WTC11 (cell line): ENCODE data around the gene PCDHA5. TPM values are rescaled to one million over a fixed set of nuclear protein-coding genes. Genes with fewer than 3 reads are reported as not detected.

ENCODE experiments used
- ATAC-seq: fragments of 200-7000 bp; cut with Tn5 transposase; 2 replicates; pipeline ENCODE4 v1.10.0; 2021; ENCODE audit warnings: mild to moderate bottlenecking, moderate library complexity
- CTCF ChIA-PET: fragments of 300-600 bp; sonication (Branson Sonifier 250); formaldehyde crosslinking; loops from one replicate; lab custom pipeline; 2021; ENCODE audit warnings: antibody characterized with exemption; lab: Charles Lee
- POLR2A ChIA-PET: fragments of 350-600 bp; sonication (Branson Sonifier 250); formaldehyde crosslinking; loops from one replicate; lab custom pipeline; 2021; ENCODE audit warnings: antibody characterized with exemption; lab: Charles Lee
- DNase-seq: peaks from one replicate; pipeline ENCODE4 v3.0.0; 2021; ENCODE audit warnings: low spot score
- H3K27ac Mint-ChIP-seq: 2 replicates; pipeline ENCODE4 v1.8.0; 2021; ENCODE audit warnings: mixed read lengths
- H3K27me3 Mint-ChIP-seq: 2 replicates; pipeline ENCODE4 v1.8.0; 2021; ENCODE audit warnings: low read depth, mild to moderate bottlenecking, moderate library complexity, mixed read lengths
- H3K36me3 Mint-ChIP-seq: 2 replicates; pipeline ENCODE4 v1.8.0; 2021; ENCODE audit warnings: mixed read lengths
- H3K4me1 Mint-ChIP-seq: 2 replicates; pipeline ENCODE4 v1.8.0; 2022; ENCODE audit warnings: mixed read lengths
- H3K4me3 Mint-ChIP-seq: 2 replicates; pipeline ENCODE4 v1.8.0; 2021; ENCODE audit warnings: mild to moderate bottlenecking, moderate library complexity, mixed read lengths
- H3K9me3 Mint-ChIP-seq: 2 replicates; pipeline ENCODE4 v1.8.0; 2021; ENCODE audit warnings: mixed read lengths
- CBFB ChIP-seq: sonication (generic); formaldehyde crosslinking; IDR thresholded peaks from 2 replicates; pipeline ENCODE4 v1.8.1; 2022; ENCODE audit warnings: mild to moderate bottlenecking, low read depth, missing genetic modification reagents
- CREB1 ChIP-seq: sonication (generic); formaldehyde crosslinking; IDR thresholded peaks from 2 replicates; pipeline ENCODE4 v1.8.0; 2023; ENCODE audit warnings: mild to moderate bottlenecking, missing genetic modification reagents
- MYBL2 ChIP-seq: sonication (generic); formaldehyde crosslinking; IDR thresholded peaks from 2 replicates; pipeline ENCODE4 v1.8.1; 2023; ENCODE audit warnings: mild to moderate bottlenecking, moderate library complexity, missing genetic modification reagents
- RELA ChIP-seq: sonication (generic); formaldehyde crosslinking; IDR thresholded peaks from 2 replicates; pipeline ENCODE4 v1.8.1; 2022; ENCODE audit warnings: missing genetic modification reagents, mild to moderate bottlenecking, borderline replicate concordance
- RORB ChIP-seq: fragments of 250-450 bp; sonication (Bioruptor Pico); IDR thresholded peaks from 2 replicates; pipeline ENCODE4 v1.9.0; 2021; ENCODE audit warnings: mild to moderate bottlenecking
- ZBTB21 ChIP-seq: sonication (generic); formaldehyde crosslinking; IDR thresholded peaks from 2 replicates; pipeline ENCODE4 v1.8.1; 2023; ENCODE audit warnings: mild to moderate bottlenecking, missing genetic modification reagents, borderline replicate concordance
- ZNF396 ChIP-seq: fragments of 250-450 bp; sonication (Bioruptor Pico); IDR thresholded peaks from 2 replicates; pipeline ENCODE4 v1.8.0; 2021; ENCODE audit warnings: mild to moderate bottlenecking, moderate library complexity, borderline replicate concordance
- ZNF423 ChIP-seq: fragments of 250-450 bp; sonication (Bioruptor Pico); IDR thresholded peaks from 2 replicates; pipeline ENCODE4 v2.1.2; 2022; ENCODE audit warnings: mild to moderate bottlenecking, moderate library complexity
- total RNA-seq: library from RNA; stranded (reverse); gene quantifications from 3 replicates; pipeline ENCODE4 v1.2.3, GENCODE V29; 2021
- TF ChIP-seq, protein P1 (sequence below): sonication (generic); formaldehyde crosslinking; IDR thresholded peaks from 2 replicates; pipeline ENCODE4 v1.8.1; 2023; ENCODE audit warnings: mild to moderate bottlenecking, missing genetic modification reagents, borderline replicate concordance
- TF ChIP-seq, protein P2 (sequence below): sonication (generic); formaldehyde crosslinking; IDR thresholded peaks from 2 replicates; pipeline ENCODE4 v1.8.1; 2023; ENCODE audit warnings: mild to moderate bottlenecking, moderate library complexity, missing genetic modification reagents
- TF ChIP-seq, protein P3 (sequence below): fragments of 250-450 bp; sonication (Bioruptor Pico); conservative IDR thresholded peaks from 2 replicates; pipeline ENCODE4 v1.9.0; 2021; ENCODE audit warnings: mild to moderate bottlenecking
- TF ChIP-seq, protein P4 (sequence below): sonication (generic); formaldehyde crosslinking; IDR thresholded peaks from 2 replicates; pipeline ENCODE4 v1.8.0; 2022; ENCODE audit warnings: mild to moderate bottlenecking, missing genetic modification reagents
- TF ChIP-seq, protein P5 (sequence below): sonication (generic); formaldehyde crosslinking; IDR thresholded peaks from 2 replicates; pipeline ENCODE4 v1.8.1; 2022; ENCODE audit warnings: mild to moderate bottlenecking, moderate library complexity, missing genetic modification reagents
- TF ChIP-seq, protein P6 (sequence below): sonication (generic); formaldehyde crosslinking; IDR thresholded peaks from 2 replicates; pipeline ENCODE4 v1.8.1; 2023; ENCODE audit warnings: mild to moderate bottlenecking, missing genetic modification reagents

The PCDHA5 gene
- total RNA-seq, 1 experiment from 2014 or later = 0.90 TPM

DNA sequence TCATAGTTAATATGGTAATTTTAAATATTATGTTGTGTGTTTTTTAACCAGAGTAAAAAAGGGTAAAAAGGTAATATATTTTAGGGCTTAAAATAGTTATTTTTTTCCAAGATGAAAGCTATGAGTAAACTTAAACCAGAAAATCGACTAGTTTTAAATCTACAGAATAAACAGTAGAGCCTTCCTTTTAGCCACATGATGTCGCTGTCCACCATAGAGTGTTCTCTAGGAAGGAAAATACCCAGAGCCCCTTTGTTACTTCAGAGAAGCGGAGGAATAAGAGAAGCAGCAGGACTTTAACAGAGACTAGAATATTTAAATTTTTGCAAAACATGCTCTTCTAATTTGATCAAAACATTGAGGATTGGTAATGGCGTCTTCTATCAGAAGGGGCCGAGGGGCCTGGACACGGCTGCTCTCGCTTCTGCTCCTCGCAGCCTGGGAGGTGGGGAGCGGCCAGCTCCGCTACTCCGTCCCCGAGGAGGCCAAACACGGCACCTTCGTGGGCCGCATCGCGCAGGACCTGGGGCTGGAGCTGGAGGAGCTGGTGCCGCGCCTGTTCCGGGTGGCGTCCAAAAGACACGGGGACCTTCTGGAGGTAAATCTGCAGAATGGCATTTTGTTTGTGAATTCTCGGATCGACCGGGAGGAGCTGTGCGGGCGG, 26.7 kb upstream of the PCDHA5 start, which contains the start of gene PCDHA2 (continued):
- TF ChIP-seq, protein P1, sequence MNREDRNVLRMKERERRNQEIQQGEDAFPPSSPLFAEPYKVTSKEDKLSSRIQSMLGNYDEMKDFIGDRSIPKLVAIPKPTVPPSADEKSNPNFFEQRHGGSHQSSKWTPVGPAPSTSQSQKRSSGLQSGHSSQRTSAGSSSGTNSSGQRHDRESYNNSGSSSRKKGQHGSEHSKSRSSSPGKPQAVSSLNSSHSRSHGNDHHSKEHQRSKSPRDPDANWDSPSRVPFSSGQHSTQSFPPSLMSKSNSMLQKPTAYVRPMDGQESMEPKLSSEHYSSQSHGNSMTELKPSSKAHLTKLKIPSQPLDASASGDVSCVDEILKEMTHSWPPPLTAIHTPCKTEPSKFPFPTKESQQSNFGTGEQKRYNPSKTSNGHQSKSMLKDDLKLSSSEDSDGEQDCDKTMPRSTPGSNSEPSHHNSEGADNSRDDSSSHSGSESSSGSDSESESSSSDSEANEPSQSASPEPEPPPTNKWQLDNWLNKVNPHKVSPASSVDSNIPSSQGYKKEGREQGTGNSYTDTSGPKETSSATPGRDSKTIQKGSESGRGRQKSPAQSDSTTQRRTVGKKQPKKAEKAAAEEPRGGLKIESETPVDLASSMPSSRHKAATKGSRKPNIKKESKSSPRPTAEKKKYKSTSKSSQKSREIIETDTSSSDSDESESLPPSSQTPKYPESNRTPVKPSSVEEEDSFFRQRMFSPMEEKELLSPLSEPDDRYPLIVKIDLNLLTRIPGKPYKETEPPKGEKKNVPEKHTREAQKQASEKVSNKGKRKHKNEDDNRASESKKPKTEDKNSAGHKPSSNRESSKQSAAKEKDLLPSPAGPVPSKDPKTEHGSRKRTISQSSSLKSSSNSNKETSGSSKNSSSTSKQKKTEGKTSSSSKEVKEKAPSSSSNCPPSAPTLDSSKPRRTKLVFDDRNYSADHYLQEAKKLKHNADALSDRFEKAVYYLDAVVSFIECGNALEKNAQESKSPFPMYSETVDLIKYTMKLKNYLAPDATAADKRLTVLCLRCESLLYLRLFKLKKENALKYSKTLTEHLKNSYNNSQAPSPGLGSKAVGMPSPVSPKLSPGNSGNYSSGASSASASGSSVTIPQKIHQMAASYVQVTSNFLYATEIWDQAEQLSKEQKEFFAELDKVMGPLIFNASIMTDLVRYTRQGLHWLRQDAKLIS = no peak
- TF ChIP-seq, protein P2, sequence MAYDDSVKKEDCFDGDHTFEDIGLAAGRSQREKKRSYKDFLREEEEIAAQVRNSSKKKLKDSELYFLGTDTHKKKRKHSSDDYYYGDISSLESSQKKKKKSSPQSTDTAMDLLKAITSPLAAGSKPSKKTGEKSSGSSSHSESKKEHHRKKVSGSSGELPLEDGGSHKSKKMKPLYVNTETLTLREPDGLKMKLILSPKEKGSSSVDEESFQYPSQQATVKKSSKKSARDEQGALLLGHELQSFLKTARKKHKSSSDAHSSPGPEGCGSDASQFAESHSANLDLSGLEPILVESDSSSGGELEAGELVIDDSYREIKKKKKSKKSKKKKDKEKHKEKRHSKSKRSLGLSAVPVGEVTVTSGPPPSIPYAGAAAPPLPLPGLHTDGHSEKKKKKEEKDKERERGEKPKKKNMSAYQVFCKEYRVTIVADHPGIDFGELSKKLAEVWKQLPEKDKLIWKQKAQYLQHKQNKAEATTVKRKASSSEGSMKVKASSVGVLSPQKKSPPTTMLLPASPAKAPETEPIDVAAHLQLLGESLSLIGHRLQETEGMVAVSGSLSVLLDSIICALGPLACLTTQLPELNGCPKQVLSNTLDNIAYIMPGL (CRISPR knock-in tag) = 0 out of 2 replicates have a peak, but pooled peaks have one; percentile 37
- no peak for TF ChIP-seq RORB (CRISPR knock-in tag)
- TF ChIP-seq MYBL2 (CRISPR knock-in tag) = no peak
- TF ChIP-seq, protein P3, sequence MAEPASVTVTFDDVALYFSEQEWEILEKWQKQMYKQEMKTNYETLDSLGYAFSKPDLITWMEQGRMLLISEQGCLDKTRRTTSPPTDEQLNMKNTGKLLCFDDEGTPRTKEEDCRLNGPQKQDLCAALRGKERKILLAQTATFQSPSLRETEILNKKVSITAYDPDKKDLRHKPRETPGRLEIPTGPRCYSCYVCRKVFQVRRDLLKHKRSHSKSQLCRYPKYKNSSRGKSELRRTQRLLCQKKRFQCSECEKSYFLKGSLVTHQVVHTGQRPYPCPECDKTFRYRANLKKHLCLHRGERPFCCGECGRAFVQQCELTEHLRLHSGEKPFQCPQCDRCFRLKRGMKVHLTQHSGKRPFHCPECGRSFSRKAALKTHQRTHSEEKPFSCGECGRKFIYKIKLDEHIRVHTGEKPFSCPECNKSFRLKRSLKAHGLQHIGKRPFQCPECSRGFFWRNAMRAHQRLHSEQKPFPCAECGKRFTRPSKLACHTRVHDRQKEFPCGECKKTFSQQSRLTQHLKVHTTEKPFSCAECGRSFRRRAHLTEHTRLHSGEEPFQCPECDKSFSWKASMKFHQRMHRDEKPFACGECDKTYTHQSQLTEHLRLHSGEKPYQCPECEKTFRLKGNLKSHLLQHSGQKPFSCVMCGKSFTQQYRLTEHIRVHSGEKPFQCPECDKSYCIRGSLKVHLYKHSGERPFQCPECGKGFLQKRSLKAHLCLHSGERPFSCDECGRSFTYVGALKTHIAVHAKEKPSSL (CRISPR knock-in tag) = no peak
- TF ChIP-seq CREB1 (CRISPR knock-in tag) = no peak
- no peak for TF ChIP-seq ZBTB21 (CRISPR knock-in tag)

DNA sequence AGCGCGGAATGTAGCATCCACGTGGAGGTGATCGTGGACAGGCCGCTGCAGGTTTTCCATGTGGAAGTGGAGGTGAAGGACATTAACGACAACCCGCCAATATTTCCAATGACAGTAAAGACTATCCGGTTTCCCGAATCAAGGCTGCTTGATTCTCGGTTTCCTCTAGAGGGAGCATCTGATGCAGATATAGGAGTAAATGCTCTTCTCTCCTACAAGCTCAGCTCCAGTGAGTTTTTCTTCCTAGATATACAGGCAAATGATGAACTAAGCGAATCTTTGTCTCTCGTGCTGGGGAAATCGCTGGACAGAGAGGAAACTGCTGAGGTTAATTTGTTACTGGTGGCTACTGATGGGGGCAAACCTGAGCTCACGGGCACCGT, 26.2 kb upstream of the PCDHA5 start:
- DNase-seq = no peak
- TF ChIP-seq, protein P4, sequence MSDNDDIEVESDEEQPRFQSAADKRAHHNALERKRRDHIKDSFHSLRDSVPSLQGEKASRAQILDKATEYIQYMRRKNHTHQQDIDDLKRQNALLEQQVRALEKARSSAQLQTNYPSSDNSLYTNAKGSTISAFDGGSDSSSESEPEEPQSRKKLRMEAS = peak; percentile 23; the same call in 1 of the 2 replicates
- TF ChIP-seq, protein P5, sequence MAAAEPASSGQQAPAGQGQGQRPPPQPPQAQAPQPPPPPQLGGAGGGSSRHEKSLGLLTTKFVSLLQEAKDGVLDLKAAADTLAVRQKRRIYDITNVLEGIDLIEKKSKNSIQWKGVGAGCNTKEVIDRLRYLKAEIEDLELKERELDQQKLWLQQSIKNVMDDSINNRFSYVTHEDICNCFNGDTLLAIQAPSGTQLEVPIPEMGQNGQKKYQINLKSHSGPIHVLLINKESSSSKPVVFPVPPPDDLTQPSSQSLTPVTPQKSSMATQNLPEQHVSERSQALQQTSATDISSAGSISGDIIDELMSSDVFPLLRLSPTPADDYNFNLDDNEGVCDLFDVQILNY (CRISPR knock-in tag) = no peak
- TF ChIP-seq ZNF423 (CRISPR knock-in tag) (no peak), RELA (CRISPR knock-in tag) (no peak), ZNF396 (CRISPR knock-in tag) (no peak), CBFB (no peak)
- TF ChIP-seq, protein P6, sequence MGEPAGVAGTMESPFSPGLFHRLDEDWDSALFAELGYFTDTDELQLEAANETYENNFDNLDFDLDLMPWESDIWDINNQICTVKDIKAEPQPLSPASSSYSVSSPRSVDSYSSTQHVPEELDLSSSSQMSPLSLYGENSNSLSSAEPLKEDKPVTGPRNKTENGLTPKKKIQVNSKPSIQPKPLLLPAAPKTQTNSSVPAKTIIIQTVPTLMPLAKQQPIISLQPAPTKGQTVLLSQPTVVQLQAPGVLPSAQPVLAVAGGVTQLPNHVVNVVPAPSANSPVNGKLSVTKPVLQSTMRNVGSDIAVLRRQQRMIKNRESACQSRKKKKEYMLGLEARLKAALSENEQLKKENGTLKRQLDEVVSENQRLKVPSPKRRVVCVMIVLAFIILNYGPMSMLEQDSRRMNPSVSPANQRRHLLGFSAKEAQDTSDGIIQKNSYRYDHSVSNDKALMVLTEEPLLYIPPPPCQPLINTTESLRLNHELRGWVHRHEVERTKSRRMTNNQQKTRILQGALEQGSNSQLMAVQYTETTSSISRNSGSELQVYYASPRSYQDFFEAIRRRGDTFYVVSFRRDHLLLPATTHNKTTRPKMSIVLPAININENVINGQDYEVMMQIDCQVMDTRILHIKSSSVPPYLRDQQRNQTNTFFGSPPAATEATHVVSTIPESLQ = no peak
- CTCF ChIA-PET = interaction anchor here (0.6 to 4.2 kb wide), 26 partner anchors 10 to 296 kb away, joined by 3 to 91 read pairs (median 5); partner anchors contain the start of genes EIF4EBP3, PCDHA1, PCDHA10 and PCDHA11

More for the DNA sequence above, 26.2 kb upstream of the PCDHA5 start:
- Mint-ChIP-seq H3K27ac (0 out of 2 replicates have a peak overlapping the region, but pooled peaks have one; percentile 27), H3K4me3 (peak overlapping the region; percentile 87), H3K27me3 (no peaks in the 10 kb centered on the region), H3K9me3 (no peaks in the 10 kb centered on the region), H3K4me1 (peaks cover 4% of the 10 kb centered on the region; the same call in 1 of the 2 replicates), H3K36me3 (peaks cover 11% of the 10 kb centered on the region)
- POLR2A ChIA-PET = no interaction called here
- peak; percentile 88 for ATAC-seq
